Breast epithelium (tissue), 4 donors: ENCODE data around the gene RHOJ. TPM values are rescaled to one million over a fixed set of nuclear protein-coding genes. Genes with fewer than 3 reads are reported as not detected.
"Not testable (repeated sequence)": the region's sequence is repeated elsewhere in the genome, so short reads cannot be mapped to it uniquely, and the experiment has no call there.

Source experiments
- DNase-seq, 2 donors: peaks; one replicate each; pipeline ENCODE4 v3.0.0-alpha.2; 2019; ENCODE audit warnings: low spot score in 2 of 2
- H3K27ac ChIP-seq, 2 donors: fragments of 200-600 bp; sonication (generic) in 1 of 2; one replicate each; pipeline ENCODE4 v1.5.1; 2016 to 2019; ENCODE audit warnings: mild to moderate bottlenecking in 1 of 2
- H3K27me3 ChIP-seq, 2 donors: fragments of 200-600 bp; sonication (generic) in 1 of 2; one replicate each; pipeline versions ENCODE4 v1.5.1 to v1.6.0; 2017 to 2019; ENCODE audit warnings: control low read depth in 1 of 2, mild to moderate bottlenecking in 1 of 2
- H3K36me3 ChIP-seq: fragments of 200-600 bp; one replicate; pipeline ENCODE4 v1.5.1; 2019
- H3K4me1 ChIP-seq, 2 donors: fragments of 200-600 bp; sonication (generic); one replicate each; pipeline ENCODE4 v1.5.1; 2016 to 2019; ENCODE audit warnings: control low read depth in 1 of 2
- H3K4me3 ChIP-seq, 3 donors: fragments of 200-600 bp; sonication (generic); 1 replicate in 2 of 3; 2 replicates in 1 of 3; pipeline ENCODE4 v1.5.1; 2016 to 2019; ENCODE audit warnings: mild to moderate bottlenecking in 3 of 3, moderate library complexity in 2 of 3
- H3K9me3 ChIP-seq, 2 donors: fragments of 200-600 bp; sonication (generic) in 1 of 2; one replicate each; pipeline ENCODE4 v1.5.1; 2016 to 2019; ENCODE audit warnings: control low read depth in 1 of 2
- POLR2A ChIP-seq: fragments of 450-650 bp; IDR thresholded peaks from one replicate; pipeline ENCODE4 v1.6.1; 2016; ENCODE audit warnings: antibody characterized with exemption, mild to moderate bottlenecking, moderate library complexity
- POLR2AphosphoS5 ChIP-seq, 3 donors: sonication (generic); formaldehyde crosslinking; IDR thresholded peaks; one replicate each; pipeline ENCODE4 v1.6.1; 2017; ENCODE audit warnings: antibody characterized with exemption in 3 of 3
- intact Hi-C: fragments of 100-400 bp; cut with DNase I; formaldehyde crosslinking; loops from one replicate; pipeline ENCODE4 v1.15.1; 2023; ENCODE audit warnings: low total_unique reads
- total RNA-seq, 3 donors: library from RNA; depleted of rRNA; stranded (reverse); fragments of >200 nt; gene quantifications; one replicate each; pipeline ENCODE4 v1.1.0, GENCODE V29; 2016
- TF ChIP-seq, protein P1 (sequence below), 3 donors: fragments of 450-650 bp; IDR thresholded peaks; one replicate each; pipeline ENCODE4 v1.5.1; 2016 to 2017; ENCODE audit warnings: antibody characterized with exemption in 3 of 3, mild to moderate bottlenecking in 3 of 3, moderate library complexity in 3 of 3

The RHOJ gene
- total RNA-seq, 3 donors from 2014 or later, result 2.4 to 12.5 (median 11.4) TPM

GRCh38 chr14:63277591-63278183 is 73.4 kb downstream of the RHOJ start:
- Histone ChIP-seq H3K4me3 (no peak overlapping the region), H3K4me1 (no peaks in the 10 kb centered on the region), H3K27ac (no peak overlapping the region), H3K27me3 (no peaks in the 10 kb centered on the region), H3K36me3 (no peaks in the 10 kb centered on the region), H3K9me3 (no peaks in the 10 kb centered on the region)
- no peak for DNase-seq
- TF ChIP-seq POLR2A, result no peak
- no peak for TF ChIP-seq POLR2AphosphoS5 (IDR thresholded peaks at IDR 0.05)
- TF ChIP-seq, protein P1, sequence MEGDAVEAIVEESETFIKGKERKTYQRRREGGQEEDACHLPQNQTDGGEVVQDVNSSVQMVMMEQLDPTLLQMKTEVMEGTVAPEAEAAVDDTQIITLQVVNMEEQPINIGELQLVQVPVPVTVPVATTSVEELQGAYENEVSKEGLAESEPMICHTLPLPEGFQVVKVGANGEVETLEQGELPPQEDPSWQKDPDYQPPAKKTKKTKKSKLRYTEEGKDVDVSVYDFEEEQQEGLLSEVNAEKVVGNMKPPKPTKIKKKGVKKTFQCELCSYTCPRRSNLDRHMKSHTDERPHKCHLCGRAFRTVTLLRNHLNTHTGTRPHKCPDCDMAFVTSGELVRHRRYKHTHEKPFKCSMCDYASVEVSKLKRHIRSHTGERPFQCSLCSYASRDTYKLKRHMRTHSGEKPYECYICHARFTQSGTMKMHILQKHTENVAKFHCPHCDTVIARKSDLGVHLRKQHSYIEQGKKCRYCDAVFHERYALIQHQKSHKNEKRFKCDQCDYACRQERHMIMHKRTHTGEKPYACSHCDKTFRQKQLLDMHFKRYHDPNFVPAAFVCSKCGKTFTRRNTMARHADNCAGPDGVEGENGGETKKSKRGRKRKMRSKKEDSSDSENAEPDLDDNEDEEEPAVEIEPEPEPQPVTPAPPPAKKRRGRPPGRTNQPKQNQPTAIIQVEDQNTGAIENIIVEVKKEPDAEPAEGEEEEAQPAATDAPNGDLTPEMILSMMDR (IDR thresholded peaks at IDR 0.05), result no peak
- intact Hi-C loops, result loop anchor here (5.0 kb wide), 1 partner anchor 830 kb away; no protein-coding TSS in a partner anchor

GRCh38 chr14:63279933-63280332 is 75.7 kb downstream of the RHOJ start:
- H3K27ac ChIP-seq, H3K9me3 ChIP-seq, DNase-seq, H3K27me3 ChIP-seq, H3K4me1 ChIP-seq, H3K36me3 ChIP-seq, H3K4me3 ChIP-seq: not testable (repeated sequence)
- intact Hi-C loops, result loop anchor here (5.0 kb wide), 1 partner anchor 833 kb away; no protein-coding TSS in a partner anchor

- H3K27ac ChIP-seq, result peak overlapping the region; percentile 36 to 40
- intact Hi-C loops, result no loop called here
- no peaks in the 10 kb centered on the region for H3K36me3 ChIP-seq
- TF ChIP-seq POLR2AphosphoS5 (IDR thresholded peaks at IDR 0.05), result peak in 1 of 3 donors; percentile 57
- TF ChIP-seq POLR2A, result no peak
- no peaks in the 10 kb centered on the region for H3K27me3 ChIP-seq
- no peaks in the 10 kb centered on the region for H3K9me3 ChIP-seq
- peak overlapping the region in 1 of 3 donors; percentile 32 for H3K4me3 ChIP-seq
- DNase-seq, result no peak
- H3K4me1 ChIP-seq, result no peaks in the 10 kb centered on the region
Measured at GRCh38 chr14:63282997-63283883, 79.0 kb downstream of the RHOJ start.

- intact Hi-C loops, result no loop called here
- Histone ChIP-seq H3K4me1 (no peaks in the 10 kb centered on the region), H3K36me3 (no peaks in the 10 kb centered on the region), H3K27me3 (no peaks in the 10 kb centered on the region), H3K9me3 (no peaks in the 10 kb centered on the region), H3K27ac (peak overlapping the region in 1 of 2 donors; percentile 36), H3K4me3 (no peak overlapping the region)
- no peak for TF ChIP-seq POLR2AphosphoS5 (IDR thresholded peaks at IDR 0.05)
- no peak for TF ChIP-seq POLR2A
- TF ChIP-seq, protein P1 (IDR thresholded peaks at IDR 0.05), result no peak
- DNase-seq, result no peak
Measured at GRCh38 chr14:63283884-63284248, 79.6 kb downstream of the RHOJ start.

GRCh38 chr14:63286071-63286470 is 81.8 kb downstream of the RHOJ start:
- H3K4me1 ChIP-seq, result no peaks in the 10 kb centered on the region
- H3K27ac ChIP-seq, result no peak overlapping the region
- H3K27me3 ChIP-seq, result no peaks in the 10 kb centered on the region
- intact Hi-C loops, result no loop called here
- DNase-seq, result no peak
- no peak overlapping the region for H3K4me3 ChIP-seq
- H3K36me3 ChIP-seq, result no peaks in the 10 kb centered on the region
- no peaks in the 10 kb centered on the region for H3K9me3 ChIP-seq
- no peak for TF ChIP-seq POLR2A
- no peak for TF ChIP-seq POLR2AphosphoS5 (IDR thresholded peaks at IDR 0.05)
- TF ChIP-seq, protein P1 (IDR thresholded peaks at IDR 0.05), result no peak
